ENCODE data around the gene FLOT1. TPM values are rescaled to one million over a fixed set of nuclear protein-coding genes. Genes with fewer than 3 reads are reported as not detected.

FLOT1 gene
- total and polyA plus RNA-seq, 2 of the 13 experiments (the other 11 are each of a cell fraction or from before 2014, with no cell fraction given) = 82.3 to 130 TPM

GRCh38 chr6:30782425-30783014 lies 40.0 kb upstream of the FLOT1 start (continued):
- TF ChIP-seq ZNF646 (CRISPR knock-in tag; IDR thresholded peaks at IDR 0.05) (no peak), ZMYM4 (CRISPR knock-in tag; IDR thresholded peaks at IDR 0.05) (no peak), DNMT1 (CRISPR knock-in tag; IDR thresholded peaks at IDR 0.05) (no peak), ZFP36L2 (CRISPR knock-in tag; IDR thresholded peaks at IDR 0.05) (no peak), ZNF207 (IDR thresholded peaks at IDR 0.05; ENCODE audit: borderline replicate concordance) (no peak), KLF11 (CRISPR knock-in tag; IDR thresholded peaks at IDR 0.05) (no peak), ZSCAN20 (CRISPR knock-in tag; IDR thresholded peaks at IDR 0.05; ENCODE audit: borderline replicate concordance) (no peak), ZNF670 (CRISPR knock-in tag; IDR thresholded peaks at IDR 0.05; ENCODE audit: borderline replicate concordance) (no peak), IRF1 (CRISPR knock-in tag; IDR thresholded peaks at IDR 0.05; ENCODE audit: low read depth) (no peak), GTF3A (CRISPR knock-in tag; conservative IDR thresholded peaks at IDR 0.05) (no peak), AGO2 (optimal IDR thresholded peaks at IDR 0.05; ENCODE audit: low read depth, low read length) (no peak), ZNF703 (CRISPR knock-in tag; IDR thresholded peaks at IDR 0.05; ENCODE audit: borderline replicate concordance) (no peak), ELK4 (CRISPR knock-in tag; IDR thresholded peaks at IDR 0.05; ENCODE audit: borderline replicate concordance) (no peak), NAIF1 (CRISPR knock-in tag; IDR thresholded peaks at IDR 0.05; ENCODE audit: borderline replicate concordance) (0 out of 2 replicates have a peak, but pooled peaks have one; percentile 16), MXD1 (CRISPR knock-in tag; IDR thresholded peaks at IDR 0.05) (no peak), AGO1 (IDR thresholded peaks at IDR 0.05; ENCODE audit: low read depth, low read length, poor library complexity, severe bottlenecking) (no peak), GABPA (IDR thresholded peaks at IDR 0.05; ENCODE audit: low read depth, low read length) (no peak), GABPA (CRISPR knock-in tag; IDR thresholded peaks at IDR 0.05; ENCODE audit: low read depth) (no peak), ZNF253 (CRISPR knock-in tag; IDR thresholded peaks at IDR 0.05; ENCODE audit: borderline replicate concordance) (no peak), HDAC6 (IDR thresholded peaks at IDR 0.05; ENCODE audit: low read depth, low read length) (no peak), ESRRA (CRISPR knock-in tag; IDR thresholded peaks at IDR 0.05; ENCODE audit: low read depth) (0 out of 2 replicates have a peak, but pooled peaks have one; percentile 5), MTA1 (CRISPR knock-in tag; IDR thresholded peaks at IDR 0.05; ENCODE audit: borderline replicate concordance) (no peak)
